Karpas-422 (cell line): ENCODE results near the gene CRYBA4. TPM values are rescaled to one million over a fixed set of nuclear protein-coding genes. Genes with fewer than 3 reads are reported as not detected.

Experiments used
- DNase-seq: peaks from one replicate; pipeline ENCODE4 v3.0.0-alpha.2; 2015
- H2AFZ ChIP-seq: fragments of 200-600 bp; sonication (generic); 2 replicates; pipeline ENCODE4 v1.6.1; 2014; ENCODE audit warnings: antibody characterized with exemption, low read length, mixed read lengths
- H3K27ac ChIP-seq: fragments of 200-600 bp; sonication (generic); 2 replicates; pipeline ENCODE4 v1.5.1; 2014; ENCODE audit warnings: mild to moderate bottlenecking, low read length, moderate library complexity
- H3K27me3 ChIP-seq: fragments of 200-600 bp; sonication (generic); 2 replicates; pipeline ENCODE4 v1.6.1; 2014; ENCODE audit warnings: low read length, mixed read lengths
- H3K36me3 ChIP-seq: fragments of 200-600 bp; sonication (generic); 2 replicates; pipeline ENCODE4 v1.6.1; 2014; ENCODE audit warnings: low read length, mixed read lengths; ENCODE audit not compliant: insufficient read depth
- H3K4me1 ChIP-seq: fragments of 200-600 bp; sonication (generic); 2 replicates; pipeline ENCODE4 v1.6.1; 2014; ENCODE audit warnings: mild to moderate bottlenecking, low read length, mixed read lengths
- H3K4me2 ChIP-seq: fragments of 200-600 bp; sonication (generic); 2 replicates; pipeline ENCODE4 v1.6.1; 2014; ENCODE audit warnings: low read length, low read depth, mild to moderate bottlenecking; ENCODE audit not compliant: poor library complexity, severe bottlenecking
- H3K4me3 ChIP-seq: fragments of 200-600 bp; sonication (generic); 2 replicates; pipeline ENCODE4 v1.5.1; 2014; ENCODE audit warnings: mild to moderate bottlenecking, antibody characterized with exemption, low read length, mixed read lengths
- H3K79me2 ChIP-seq: fragments of 200-600 bp; sonication (generic); 2 replicates; pipeline ENCODE4 v1.6.1; 2014; ENCODE audit warnings: mild to moderate bottlenecking, low read length, mixed read lengths
- H3K9ac ChIP-seq: fragments of 200-600 bp; sonication (generic); 2 replicates; pipeline ENCODE4 v1.6.0; 2014; ENCODE audit warnings: low read length
- H3K9me2 ChIP-seq: fragments of 200-600 bp; sonication (generic), shearing (Covaris generic); replicated peaks from 2 replicates; pipeline ENCODE4 v1.6.0; 2014; ENCODE audit warnings: mild to moderate bottlenecking, low read length, moderate library complexity; ENCODE audit not compliant: insufficient read depth
- H3K9me3 ChIP-seq: fragments of 300-700, 200-600 bp; sonication (generic); 2 replicates; pipeline ENCODE4 v1.6.1; 2014; ENCODE audit warnings: low read length, mixed read lengths
- H4K20me1 ChIP-seq: fragments of 200-600 bp; sonication (generic); 2 replicates; pipeline ENCODE4 v1.6.1; 2014; ENCODE audit warnings: mild to moderate bottlenecking, antibody characterized with exemption, low read length, low read depth; ENCODE audit not compliant: insufficient read depth
- total RNA-seq: library from RNA; depleted of rRNA; stranded (reverse); fragments of >200 nt; shearing (Covaris generic); gene quantifications from 2 replicates; pipeline ENCODE4 v1.2.3, GENCODE V29; 2014; ENCODE audit warnings: low replicate concordance

Gene CRYBA4
- total RNA-seq, 1 experiment from 2014 or later = not detected

DNA sequence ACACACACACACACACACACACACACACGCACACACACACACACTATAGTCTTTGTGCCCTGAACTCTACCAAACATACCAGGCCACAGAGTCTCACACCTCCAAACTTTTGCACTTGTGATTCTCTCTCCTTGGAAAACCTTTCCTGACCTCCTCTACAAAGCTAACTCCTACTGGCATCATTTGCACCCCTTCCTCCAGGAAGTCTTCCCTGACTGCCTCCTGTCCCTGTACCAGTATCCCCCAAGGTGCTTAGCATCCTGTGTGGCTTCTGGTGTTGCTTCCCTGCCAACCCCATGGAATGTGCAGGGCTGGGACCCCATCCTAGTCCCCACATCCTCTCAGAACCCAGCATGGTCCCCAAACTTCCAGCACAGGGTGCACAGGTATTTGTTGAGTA lies 40.7 kb upstream of the CRYBA4 start:
- H3K4me3 ChIP-seq = no peak overlapping the region
- H3K4me2 ChIP-seq = no peak overlapping the region
- no peaks in the 10 kb centered on the region for H3K9me3 ChIP-seq
- H3K4me1 ChIP-seq = peaks cover 31% of the 10 kb centered on the region
- H3K27ac ChIP-seq = peak overlapping the region; percentile 43; the same call in 1 of the 2 replicates
- H3K27me3 ChIP-seq = no peaks in the 10 kb centered on the region
- no peak overlapping the region; the same call in 1 of the 2 replicates for H3K9ac ChIP-seq
- no peak overlapping the region for H2AFZ ChIP-seq
- 0 out of 2 replicates have a peak, but pooled peaks cover 5% of the 10 kb centered on the region for H3K36me3 ChIP-seq
- H4K20me1 ChIP-seq = no peaks in the 10 kb centered on the region
- no peaks in the 10 kb centered on the region for H3K9me2 ChIP-seq
- peaks cover 80% of the 10 kb centered on the region for H3K79me2 ChIP-seq
- DNase-seq = no peak

GRCh38 chr22:26581633-26582168 lies 40.1 kb upstream of the CRYBA4 start:
- H3K27ac ChIP-seq = peak overlapping the region; percentile 43; the same call in 1 of the 2 replicates
- no peaks in the 10 kb centered on the region for H3K9me2 ChIP-seq
- no peak overlapping the region for H3K9ac ChIP-seq
- 0 out of 2 replicates have a peak, but pooled peaks cover 5% of the 10 kb centered on the region for H3K36me3 ChIP-seq
- H4K20me1 ChIP-seq = no peaks in the 10 kb centered on the region
- H3K79me2 ChIP-seq = peaks cover 81% of the 10 kb centered on the region
- H3K4me1 ChIP-seq = peaks cover 37% of the 10 kb centered on the region
- DNase-seq = no peak
- no peaks in the 10 kb centered on the region for H3K9me3 ChIP-seq
- H3K4me2 ChIP-seq = no peak overlapping the region
- H3K27me3 ChIP-seq = no peaks in the 10 kb centered on the region
- no peak overlapping the region for H2AFZ ChIP-seq
- H3K4me3 ChIP-seq = no peak overlapping the region

- peaks cover 85% of the 10 kb centered on the region for H3K79me2 ChIP-seq
- no peak overlapping the region for H3K4me3 ChIP-seq
- H2AFZ ChIP-seq = no peak overlapping the region
- peaks cover 45% of the 10 kb centered on the region for H3K4me1 ChIP-seq
- H3K9ac ChIP-seq = no peak overlapping the region
- H3K36me3 ChIP-seq = peaks cover 13% of the 10 kb centered on the region
- no peak for DNase-seq
- H3K4me2 ChIP-seq = no peak overlapping the region
- H3K27ac ChIP-seq = no peak overlapping the region
- H4K20me1 ChIP-seq = no peaks in the 10 kb centered on the region
- no peaks in the 10 kb centered on the region for H3K9me2 ChIP-seq
- H3K9me3 ChIP-seq = peaks cover 4% of the 10 kb centered on the region
- H3K27me3 ChIP-seq = no peaks in the 10 kb centered on the region
These were observed 37.8 kb upstream of the CRYBA4 start for GRCh38 chr22:26584010-26584409.

- H3K4me2 ChIP-seq = no peak overlapping the region
- H2AFZ ChIP-seq = no peak overlapping the region
- H3K4me3 ChIP-seq = no peak overlapping the region
- H3K36me3 ChIP-seq = peaks cover 13% of the 10 kb centered on the region
- H3K9me2 ChIP-seq = no peaks in the 10 kb centered on the region
- no peak overlapping the region for H3K9ac ChIP-seq
- H3K79me2 ChIP-seq = peaks cover 82% of the 10 kb centered on the region
- no peaks in the 10 kb centered on the region for H3K27me3 ChIP-seq
- peaks cover 37% of the 10 kb centered on the region for H3K4me1 ChIP-seq
- no peak overlapping the region for H3K27ac ChIP-seq
- no peaks in the 10 kb centered on the region for H4K20me1 ChIP-seq
- no peak for DNase-seq
- peaks cover 4% of the 10 kb centered on the region for H3K9me3 ChIP-seq
These were observed 36.5 kb upstream of the CRYBA4 start for GRCh38 chr22:26585104-26585790.

DNA sequence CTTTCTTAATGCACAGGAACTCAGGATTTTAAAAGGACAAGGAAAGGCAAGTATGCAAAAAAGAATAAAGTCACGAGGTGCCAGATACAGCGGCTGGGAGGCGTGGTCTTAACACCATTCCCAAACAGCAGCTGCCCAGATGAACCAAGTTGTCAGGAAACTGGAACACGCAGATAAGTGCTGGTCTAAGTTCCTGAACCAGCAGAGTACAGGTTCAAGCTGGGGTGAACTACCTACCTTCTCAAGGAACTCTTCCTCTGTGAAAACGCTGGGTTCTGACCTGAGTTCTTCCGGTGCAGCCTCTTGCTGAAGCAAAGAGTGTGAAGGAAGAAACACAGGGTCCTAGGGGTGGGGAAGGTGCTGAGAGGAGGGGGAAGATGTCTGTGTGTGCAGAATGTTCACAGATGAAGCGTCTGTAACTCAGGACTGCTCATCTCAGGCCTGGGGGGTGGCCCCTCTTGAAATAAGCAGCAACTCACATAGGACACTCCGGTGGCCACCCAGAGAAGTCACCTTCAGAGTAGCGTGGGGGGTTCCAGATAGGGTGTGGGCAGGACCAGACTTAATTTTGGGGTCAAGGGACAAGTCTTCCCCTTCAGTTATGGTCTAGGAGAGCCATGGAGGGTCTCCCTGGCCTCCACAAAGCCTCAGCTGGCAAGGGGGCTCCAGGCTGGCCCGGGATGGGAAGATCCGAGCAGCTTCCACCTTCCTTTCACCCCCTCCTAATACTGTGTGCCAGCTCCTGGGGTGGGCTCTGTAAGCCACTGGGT lies 35.0 kb upstream of the CRYBA4 start:
- Histone ChIP-seq H3K27me3 (no peaks in the 10 kb centered on the region), H3K4me3 (no peak overlapping the region), H3K9me3 (peaks cover 4% of the 10 kb centered on the region), H2AFZ (no peak overlapping the region), H3K36me3 (peaks cover 10% of the 10 kb centered on the region), H3K27ac (peak overlapping the region; percentile 42), H3K79me2 (peaks cover 67% of the 10 kb centered on the region), H3K4me1 (peaks cover 29% of the 10 kb centered on the region), H3K9ac (peak overlapping the region; percentile 31; the same call in 1 of the 2 replicates), H3K9me2 (no peaks in the 10 kb centered on the region), H3K4me2 (no peak overlapping the region), H4K20me1 (no peaks in the 10 kb centered on the region)
- DNase-seq = no peak

GRCh38 chr22:26587991-26588613 lies 33.7 kb upstream of the CRYBA4 start:
- Histone ChIP-seq H3K79me2 (peaks cover 58% of the 10 kb centered on the region), H3K9ac (no peak overlapping the region), H3K9me3 (peaks cover 4% of the 10 kb centered on the region), H3K27ac (0 out of 2 replicates have a peak overlapping the region, but pooled peaks have one; percentile 12), H3K4me2 (no peak overlapping the region), H3K4me1 (peaks cover 27% of the 10 kb centered on the region), H3K36me3 (peaks cover 8% of the 10 kb centered on the region), H3K27me3 (no peaks in the 10 kb centered on the region), H2AFZ (no peak overlapping the region), H3K4me3 (peak overlapping the region; percentile 83; the same call in 1 of the 2 replicates), H3K9me2 (no peaks in the 10 kb centered on the region), H4K20me1 (no peaks in the 10 kb centered on the region)
- DNase-seq = no peak

DNA sequence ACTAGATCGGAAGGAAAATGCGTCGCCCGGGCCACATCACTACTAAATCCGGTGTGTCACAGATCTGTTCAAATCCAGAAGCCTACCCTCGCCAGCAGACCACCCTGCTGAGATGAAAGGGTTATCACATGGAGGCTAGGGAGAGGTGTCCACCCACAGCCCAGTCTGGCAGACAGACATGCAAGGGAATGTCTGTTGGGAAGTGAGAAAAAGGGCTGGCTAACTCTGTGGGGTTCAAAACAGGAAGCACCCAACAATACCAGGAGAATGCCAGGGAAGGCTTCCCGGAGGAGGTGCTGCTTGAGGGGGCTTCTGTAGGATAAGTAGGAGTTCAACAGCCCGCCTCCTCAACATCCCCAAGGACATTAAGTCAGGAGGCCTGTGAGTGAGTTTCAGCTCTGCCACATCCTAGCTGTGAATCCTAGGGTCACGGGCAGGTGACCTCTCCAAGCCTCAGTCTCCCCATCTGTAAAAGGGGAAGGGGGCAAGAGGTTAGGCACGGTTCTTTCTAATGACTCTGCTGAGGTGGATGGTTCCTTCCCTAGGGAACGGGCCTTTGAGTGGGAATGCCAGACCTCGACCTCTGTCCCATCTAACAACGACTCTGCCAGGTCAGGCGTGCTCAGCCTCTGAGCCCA lies 32.9 kb upstream of the CRYBA4 start:
- peak overlapping the region; percentile 65 for H3K27ac ChIP-seq
- no peaks in the 10 kb centered on the region for H4K20me1 ChIP-seq
- H3K4me3 ChIP-seq = peak overlapping the region; percentile 83
- peak overlapping the region; percentile 82 for H3K9ac ChIP-seq
- H2AFZ ChIP-seq = 0 out of 2 replicates have a peak overlapping the region, but pooled peaks have one; percentile 53
- H3K36me3 ChIP-seq = peaks cover 8% of the 10 kb centered on the region
- H3K9me2 ChIP-seq = no peaks in the 10 kb centered on the region
- peaks cover 56% of the 10 kb centered on the region for H3K79me2 ChIP-seq
- DNase-seq = no peak
- H3K27me3 ChIP-seq = no peaks in the 10 kb centered on the region
- H3K4me1 ChIP-seq = peaks cover 27% of the 10 kb centered on the region
- peaks cover 4% of the 10 kb centered on the region for H3K9me3 ChIP-seq
- peak overlapping the region; percentile 83 for H3K4me2 ChIP-seq
